HG03280 (cell line): ENCODE measurements around the gene ELOVL6.
"Not testable (repeated sequence)": the region's sequence is repeated elsewhere in the genome, so short reads cannot be mapped to it uniquely, and the experiment has no call there.

ENCODE experiments used
- ATAC-seq: cut with Tn5 transposase; IDR thresholded peaks from one replicate; pipeline ENCODE4 v1.9.1; 2021; ENCODE audit warnings: mild to moderate bottlenecking, moderate library complexity; ENCODE audit not compliant: unreplicated experiment

ELOVL6 gene

DNA sequence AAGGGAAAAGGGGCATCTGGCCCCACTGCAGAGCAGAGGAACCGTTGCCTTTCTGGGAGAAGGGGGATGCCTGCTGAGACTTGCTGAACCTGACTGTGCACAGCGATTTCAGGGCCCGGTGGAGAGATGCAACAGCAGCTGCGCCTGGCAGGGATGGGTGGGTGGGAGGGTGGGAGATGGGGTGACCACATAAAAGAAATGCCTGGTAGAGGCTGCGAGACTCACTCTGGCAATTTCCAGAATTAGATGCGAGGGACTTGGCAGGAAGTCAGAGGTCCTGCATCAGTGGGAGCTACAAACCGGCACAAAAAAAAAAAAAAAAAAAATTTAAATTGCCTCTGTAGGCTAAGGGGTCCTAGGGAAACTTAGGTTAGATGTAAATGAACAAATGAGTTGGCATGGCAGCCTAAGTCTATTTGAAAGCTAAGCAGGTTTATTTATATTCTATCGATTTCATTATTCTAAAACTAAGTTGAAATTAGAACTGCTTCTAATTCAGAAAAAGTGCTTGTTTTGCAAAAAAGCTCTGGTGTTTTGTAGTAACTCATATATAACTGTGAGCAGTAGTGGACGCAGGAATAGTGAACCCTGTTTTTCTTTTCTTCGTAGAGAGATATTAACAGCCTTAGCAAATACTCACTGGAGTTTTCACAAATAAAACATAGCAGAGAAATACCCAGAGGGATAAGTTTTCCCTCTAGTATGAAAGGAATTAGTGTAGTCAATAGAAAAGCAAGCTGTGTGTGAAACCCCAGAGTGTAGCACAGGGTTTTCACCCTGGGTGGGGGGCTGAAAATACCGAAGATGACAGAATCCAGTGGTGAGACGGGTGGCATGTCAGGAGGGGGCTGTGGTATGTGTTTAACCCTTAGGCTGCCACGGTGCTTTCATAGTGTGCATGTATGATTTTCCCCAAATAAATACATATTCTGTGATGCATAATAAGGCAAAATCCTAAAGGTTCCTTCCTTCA lies 155.6 kb downstream of the ELOVL6 start:
- ATAC-seq, result no peak

DNA sequence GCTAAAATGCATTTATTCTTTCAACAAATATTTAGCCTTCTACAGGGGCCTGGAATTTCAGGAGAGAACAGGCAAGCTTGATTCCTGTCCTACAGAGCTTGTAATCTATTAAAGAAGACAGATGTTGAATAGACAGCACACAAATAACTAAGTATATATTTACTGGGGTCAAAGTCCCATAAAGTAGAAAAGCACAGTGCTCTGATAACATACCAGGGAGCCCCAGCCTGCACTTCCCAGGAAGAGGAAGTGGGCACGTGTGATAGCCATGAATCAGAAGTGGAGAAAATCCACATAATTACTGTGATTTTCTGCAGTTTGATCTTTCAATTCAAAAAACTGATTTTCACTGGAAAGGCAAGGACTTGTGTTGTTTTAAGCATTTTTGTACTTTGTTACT lies 156.7 kb downstream of the ELOVL6 start:
- no peak for ATAC-seq

- ATAC-seq, result not testable (repeated sequence)
Measured at GRCh38 chr4:110039164-110039563, 159.3 kb downstream of the ELOVL6 start.

GRCh38 chr4:110034026-110034393 lies 164.4 kb downstream of the ELOVL6 start:
- peak; percentile 85 for ATAC-seq

DNA sequence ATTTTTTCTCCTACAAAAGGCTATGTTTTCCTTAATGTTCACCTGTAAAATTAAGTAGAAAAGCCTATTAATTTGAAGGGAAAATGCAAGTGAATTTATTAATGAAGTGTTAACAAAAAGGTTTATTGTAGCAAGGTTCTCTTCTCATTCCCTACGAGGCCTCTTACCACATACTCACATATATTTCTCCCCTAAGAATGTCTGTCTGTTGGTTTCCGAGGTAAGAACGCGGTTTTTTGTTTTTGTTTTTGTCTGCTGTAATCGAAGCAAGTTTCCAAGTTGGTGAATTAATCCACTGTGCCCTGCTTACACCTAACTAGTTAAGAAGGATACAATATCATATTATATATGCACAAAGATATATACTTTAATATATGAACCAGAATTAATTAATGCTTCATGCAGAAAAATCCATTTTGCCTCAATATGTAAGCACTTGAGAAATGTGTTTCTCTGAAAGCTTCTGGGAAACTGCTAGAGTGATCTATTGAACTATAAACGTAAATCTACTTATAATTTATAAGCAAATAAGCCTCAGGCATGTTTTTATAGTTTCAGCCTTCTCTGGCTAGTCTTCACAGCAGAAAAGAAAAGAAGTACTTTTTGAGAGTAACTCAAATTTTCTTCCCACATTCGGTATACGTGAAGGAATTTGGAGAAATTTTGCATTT lies 164.9 kb downstream of the ELOVL6 start:
- ATAC-seq, result peak; percentile 4

GRCh38 chr4:110032603-110033002 lies 165.8 kb downstream of the ELOVL6 start:
- no peak for ATAC-seq

DNA sequence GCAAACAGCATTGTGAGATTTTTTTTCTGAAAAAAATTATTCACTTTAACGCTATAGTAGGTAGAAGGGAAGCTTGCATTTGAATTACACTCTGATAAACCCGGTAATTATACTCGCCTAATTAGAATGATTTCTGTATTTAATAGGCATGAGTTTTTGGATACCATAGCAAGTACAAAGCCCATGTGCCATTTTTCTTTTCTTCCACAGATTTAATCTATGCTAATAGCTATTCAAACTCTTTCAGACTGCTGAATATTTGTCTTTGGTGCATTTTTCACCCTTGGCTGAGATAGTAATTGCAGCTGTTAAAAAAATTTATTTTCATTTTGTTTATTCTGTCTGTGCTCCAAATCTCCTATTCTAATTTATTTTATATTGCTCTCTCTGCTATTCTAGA lies 172.7 kb downstream of the ELOVL6 start:
- no peak for ATAC-seq

- no peak for ATAC-seq
Measured at GRCh38 chr4:110025056-110025455, 173.4 kb downstream of the ELOVL6 start.

DNA sequence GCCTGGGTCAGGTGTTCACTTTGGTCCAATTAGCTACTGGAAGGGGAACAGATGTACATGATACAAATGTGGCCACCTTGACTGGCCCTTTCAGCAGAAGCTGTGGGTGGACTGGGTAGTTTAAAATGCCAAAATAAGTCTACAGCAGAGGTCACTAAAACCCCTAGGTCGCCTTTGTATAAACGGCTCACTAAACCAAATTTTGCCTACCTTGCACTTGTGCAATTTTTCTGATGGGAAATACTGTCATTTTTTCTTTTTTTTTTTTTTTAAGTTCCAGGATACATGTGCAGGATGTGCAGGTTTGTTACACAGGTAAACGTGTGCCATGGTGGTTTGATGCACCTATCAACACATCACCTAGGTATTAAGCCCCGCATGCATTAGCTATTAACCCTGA lies 176.0 kb downstream of the ELOVL6 start:
- ATAC-seq, result no peak

DNA sequence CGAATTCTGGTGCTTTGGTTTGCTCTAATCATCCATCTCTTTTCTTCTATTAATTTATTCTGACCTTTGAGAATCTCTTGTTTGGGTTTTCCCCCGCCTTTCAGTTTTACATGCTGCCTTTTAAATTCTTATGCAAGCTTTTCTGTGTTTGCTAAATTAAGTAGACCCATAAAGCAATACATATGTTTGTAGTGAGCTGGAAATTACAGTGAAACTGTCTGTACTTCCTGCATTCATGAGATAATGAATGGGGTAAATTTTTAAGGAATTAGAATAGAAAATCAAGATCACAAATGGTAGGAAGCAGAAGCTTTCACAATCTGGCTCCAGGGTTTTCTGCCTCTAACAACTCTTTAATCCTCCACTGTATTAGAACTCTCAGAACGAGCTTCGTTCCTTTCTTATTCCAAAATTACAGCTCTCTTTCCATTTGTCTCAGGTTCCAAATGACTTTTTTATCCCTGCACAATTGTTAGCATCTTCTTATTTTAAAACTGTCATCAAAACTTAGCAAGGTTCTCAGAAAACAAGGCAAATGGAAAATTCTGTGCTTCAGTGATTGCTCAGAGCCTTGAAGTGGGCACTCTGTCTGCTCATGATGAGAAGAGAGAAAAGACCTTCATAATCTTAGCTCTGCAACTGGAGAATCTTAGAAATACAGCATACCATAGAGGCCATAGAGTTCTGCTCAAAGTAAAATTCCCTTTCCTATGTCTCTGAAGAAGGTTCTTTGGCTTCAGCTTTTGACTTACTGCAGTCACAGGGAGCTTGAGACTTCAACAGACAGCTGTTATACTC lies 177.6 kb downstream of the ELOVL6 start:
- no peak for ATAC-seq

- ATAC-seq, result no peak
Measured at GRCh38 chr4:110020139-110020538, 178.3 kb downstream of the ELOVL6 start.

DNA sequence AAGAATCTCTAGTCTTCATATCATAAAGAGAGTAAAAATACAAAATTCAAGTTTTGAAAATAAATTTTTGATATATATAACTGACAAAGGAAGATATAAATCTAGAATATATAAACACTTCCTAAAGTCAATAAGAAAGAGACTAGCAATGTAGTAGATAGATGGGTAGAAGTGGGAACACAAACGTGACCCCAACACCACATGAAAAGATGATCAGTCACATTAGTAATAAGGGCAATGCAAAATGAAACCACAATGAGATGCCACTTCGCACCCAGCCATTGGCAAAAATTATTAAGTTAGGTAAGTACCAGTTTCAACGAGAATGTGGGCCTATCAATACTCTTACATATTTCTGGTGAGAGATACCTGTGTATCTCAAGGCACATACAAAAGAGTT lies 179.3 kb downstream of the ELOVL6 start:
- ATAC-seq, result no peak

GRCh38 chr4:110014233-110014632 lies 184.2 kb downstream of the ELOVL6 start:
- ATAC-seq, result no peak

- no peak for ATAC-seq
Measured at GRCh38 chr4:110012917-110013316, 185.5 kb downstream of the ELOVL6 start.

DNA sequence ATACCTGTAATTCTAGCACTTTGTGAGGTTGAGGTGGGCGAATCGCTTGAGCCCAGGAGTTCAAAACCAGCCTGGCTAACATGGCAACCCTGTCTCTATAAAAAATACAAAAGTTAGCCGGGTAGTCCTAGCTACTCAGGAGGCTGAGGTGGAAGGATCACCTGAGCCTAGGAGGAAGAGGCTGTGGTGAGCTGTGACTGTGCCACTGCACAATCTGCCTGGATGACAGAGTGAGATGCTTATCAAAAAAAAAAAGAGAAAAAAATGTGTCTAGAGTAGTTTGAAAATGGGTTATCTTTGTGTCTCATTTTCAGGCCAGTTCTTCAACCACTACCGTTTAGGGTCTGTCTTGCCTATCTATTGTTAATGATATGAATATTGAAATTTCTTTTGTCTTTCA lies 187.6 kb downstream of the ELOVL6 start:
- ATAC-seq, result no peak

DNA sequence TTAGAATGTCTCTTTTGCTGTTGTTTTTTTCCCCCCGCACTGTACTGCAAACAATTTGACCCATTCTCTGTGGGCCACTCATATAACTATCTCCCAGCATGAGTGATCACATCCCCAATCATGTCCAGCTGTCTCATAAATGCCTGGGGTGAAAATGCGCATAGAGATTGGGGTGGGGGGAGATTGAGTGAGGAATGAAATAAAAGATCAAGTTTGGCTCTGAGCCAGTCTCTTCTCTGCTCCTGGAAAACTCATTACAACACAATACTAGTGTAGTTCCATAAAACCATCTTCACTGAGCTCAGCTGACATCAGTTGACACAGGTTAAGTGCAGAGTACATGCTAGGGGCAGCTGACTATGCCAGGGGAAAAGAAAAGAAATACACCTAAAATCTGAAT lies 188.9 kb downstream of the ELOVL6 start:
- no peak for ATAC-seq

- no peak for ATAC-seq
Measured at GRCh38 chr4:110008540-110008939, 189.9 kb downstream of the ELOVL6 start.

GRCh38 chr4:110007217-110007616 lies 191.2 kb downstream of the ELOVL6 start:
- ATAC-seq, result no peak

DNA sequence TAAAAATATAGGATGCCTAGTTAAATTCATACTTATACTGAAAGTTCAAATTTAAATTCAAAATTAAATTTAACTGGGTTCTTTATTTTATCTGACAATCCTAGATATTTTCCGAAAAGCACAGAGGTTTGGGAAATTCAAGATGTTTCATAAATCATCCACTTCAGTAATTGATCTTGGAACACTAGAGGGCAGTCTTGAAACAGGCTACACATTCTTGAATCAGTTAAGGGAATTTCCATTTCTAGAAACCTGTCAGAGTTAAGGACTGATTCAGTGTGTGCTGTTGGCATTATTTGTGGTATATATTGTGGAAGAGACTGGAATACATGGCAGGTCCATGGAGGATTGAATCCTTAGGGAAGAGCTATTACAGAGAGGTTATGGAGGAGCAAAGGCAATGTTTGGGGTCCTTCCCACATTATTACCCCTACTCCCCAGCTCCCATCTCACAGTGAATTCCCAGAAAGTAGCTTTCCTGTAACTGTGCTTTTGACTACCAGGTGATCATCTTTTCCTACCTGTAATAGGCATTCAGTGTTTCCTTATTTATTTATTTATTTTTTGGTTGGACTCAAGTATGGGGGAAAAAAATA lies 192.9 kb downstream of the ELOVL6 start:
- ATAC-seq, result no peak

DNA sequence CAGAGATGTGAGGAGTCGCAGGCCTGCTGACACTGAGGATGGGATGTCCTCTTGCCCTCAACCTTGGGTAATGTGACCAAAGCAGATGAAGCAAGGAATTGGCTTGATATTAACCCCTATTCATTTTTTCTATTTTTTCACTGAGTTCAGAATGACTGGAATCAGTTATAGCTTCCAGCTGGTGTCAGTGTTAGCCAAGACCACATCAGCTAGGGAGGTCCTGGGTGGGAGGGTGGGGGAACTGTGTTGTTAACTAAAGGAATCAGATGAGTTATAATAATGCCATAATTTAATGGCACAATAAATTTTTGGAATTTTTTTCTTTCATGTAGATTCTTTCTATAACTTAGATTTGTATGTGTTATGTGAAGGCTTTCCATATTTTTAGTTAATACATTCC lies 193.9 kb downstream of the ELOVL6 start:
- ATAC-seq, result no peak
